GM23248 (cell line): ENCODE measurements around the gene GALNT7. TPM values are rescaled to one million over a fixed set of nuclear protein-coding genes. Genes with fewer than 3 reads are reported as not detected.
A peak's percentile ranks its signal among the peaks of the same experiment; 100 is the strongest.

Experiments
- DNase-seq: peaks from one replicate; pipeline ENCODE4 v3.0.0-alpha.2; 2015
- H2AFZ ChIP-seq: fragments of 200-600 bp; sonication (generic); 2 replicates; pipeline ENCODE4 v1.6.1; 2016; ENCODE audit warnings: antibody characterized with exemption
- H3F3A ChIP-seq: fragments of 200-600 bp; sonication (generic); 2 replicates; pipeline ENCODE4 v1.6.1; 2016; ENCODE audit warnings: mild to moderate bottlenecking, antibody characterized with exemption, mixed run types; ENCODE audit not compliant: insufficient read depth
- H3K27ac ChIP-seq: fragments of 200-600 bp; sonication (generic); 2 replicates; pipeline ENCODE4 v1.5.1; 2016; ENCODE audit warnings: mild to moderate bottlenecking
- H3K27me3 ChIP-seq: fragments of 200-600 bp; sonication (generic); replicated peaks from 2 replicates; pipeline ENCODE4 v1.6.1; 2016; ENCODE audit warnings: mild to moderate bottlenecking; ENCODE audit not compliant: insufficient read depth
- H3K36me3 ChIP-seq: fragments of 200-600 bp; sonication (generic); 2 replicates; pipeline ENCODE4 v1.6.1; 2016; ENCODE audit warnings: low read depth, mild to moderate bottlenecking
- H3K4me1 ChIP-seq: fragments of 200-600 bp; sonication (generic); 2 replicates; pipeline ENCODE4 v1.6.1; 2016; ENCODE audit warnings: mild to moderate bottlenecking; ENCODE audit not compliant: insufficient read depth
- H3K4me2 ChIP-seq: fragments of 200-600 bp; sonication (generic); one replicate; pipeline ENCODE4 v1.6.1; 2016; ENCODE audit warnings: mild to moderate bottlenecking; ENCODE audit not compliant: unreplicated experiment
- H3K4me3 ChIP-seq: fragments of 200-600 bp; sonication (generic); 2 replicates; pipeline ENCODE4 v1.5.1; 2016; ENCODE audit warnings: mild to moderate bottlenecking
- H3K79me2 ChIP-seq: fragments of 200-600 bp; sonication (generic); 2 replicates; pipeline ENCODE4 v1.6.1; 2016; ENCODE audit warnings: mild to moderate bottlenecking; ENCODE audit not compliant: insufficient read depth
- H3K9ac ChIP-seq: fragments of 200-600 bp; sonication (generic); 2 replicates; pipeline ENCODE4 v1.6.1; 2016; ENCODE audit warnings: mild to moderate bottlenecking
- H3K9me2 ChIP-seq: fragments of 200-600 bp; sonication (generic); 2 replicates; pipeline ENCODE4 v1.6.1; 2016; ENCODE audit warnings: mixed run types, mild to moderate bottlenecking, moderate library complexity; ENCODE audit not compliant: insufficient read depth
- H3K9me3 ChIP-seq: fragments of 200-600 bp; sonication (generic); one replicate; pipeline ENCODE4 v1.6.1; 2017; ENCODE audit warnings: low read depth
- H4K20me1 ChIP-seq: fragments of 200-600 bp; sonication (generic); 2 replicates; pipeline ENCODE4 v1.6.0; 2016; ENCODE audit not compliant: insufficient read depth
- EZH2 ChIP-seq: fragments of 200-600 bp; sonication (generic); IDR thresholded peaks from 2 replicates; pipeline ENCODE4 v1.6.1; 2018; ENCODE audit warnings: antibody characterized with exemption, mild to moderate bottlenecking; ENCODE audit not compliant: insufficient read depth, poor library complexity, severe bottlenecking
- EZH2phosphoT487 ChIP-seq: fragments of 200-600 bp; sonication (generic); IDR thresholded peaks from 2 replicates; pipeline ENCODE4 v1.6.1; 2018; ENCODE audit warnings: antibody characterized with exemption, moderate library complexity, mild to moderate bottlenecking, low read depth; ENCODE audit not compliant: insufficient read depth
- WGBS, 2 experiments: methylation state at CpG; one replicate each; pipeline ENCODE4 v1.1.6; 2015 to 2017; ENCODE audit warnings: low lambda C conversion rate in 2 of 2, low coverage in 1 of 2; ENCODE audit errors: missing lambda C conversion rate in 2 of 2; 5-methylcytosine and 5-hydroxymethylcytosine counted together
- in situ Hi-C: fragments of 300-500 bp; cut with MboI; formaldehyde crosslinking; loops from 2 replicates; pipeline ENCODE4 v1.15.0; 2020
- polyA plus RNA-seq: library from polyadenylated mRNA; unstranded; fragments of >200 nt; fragmentation: Nextera tagmentation; extraction: Ambion mirVana; gene quantifications from 2 replicates; pipeline ENCODE4 v1.2.1, GENCODE V29; 2016
- total RNA-seq: library from RNA; depleted of rRNA; stranded (reverse); fragments of >200 nt; shearing (Covaris generic); gene quantifications from 2 replicates; pipeline ENCODE4 v1.2.3, GENCODE V29; 2014

GALNT7 gene
- total and polyA plus RNA-seq, 2 experiments from 2014 or later: 5.8 to 13.1 TPM

DNA sequence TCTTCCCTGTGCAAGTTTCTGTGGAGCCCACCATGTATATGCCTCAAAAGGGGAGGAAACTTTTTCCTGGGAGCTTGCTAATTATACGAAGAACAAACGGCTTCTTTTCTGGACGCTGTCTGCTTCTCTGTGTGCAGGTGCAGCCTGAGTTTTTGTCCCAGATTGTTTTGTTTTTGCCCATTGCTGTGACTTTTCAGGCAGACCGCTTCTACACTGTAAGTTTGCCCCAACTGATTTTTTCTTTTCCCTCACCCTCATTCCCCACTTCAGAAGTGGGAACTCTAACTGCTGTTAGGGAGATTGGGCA, 113.6 kb downstream of the GALNT7 start:
- no peak for DNase-seq
- H3K79me2 ChIP-seq: no peaks in the 10 kb centered on the region
- 92 to 93% methylated on average over 4 of the region's 4 CpGs for WGBS, 2 experiments
- H3K9ac ChIP-seq: no peak overlapping the region
- no peaks in the 10 kb centered on the region for H3K9me2 ChIP-seq
- no peak overlapping the region for H3K4me3 ChIP-seq
- no peak overlapping the region for H2AFZ ChIP-seq
- no peaks in the 10 kb centered on the region for H4K20me1 ChIP-seq
- no peak overlapping the region for H3K4me2 ChIP-seq
- no peaks in the 10 kb centered on the region for H3K36me3 ChIP-seq
- no peak for TF ChIP-seq EZH2phosphoT487
- no peak for TF ChIP-seq EZH2
- H3K4me1 ChIP-seq: no peaks in the 10 kb centered on the region
- H3K27me3 ChIP-seq: no peaks in the 10 kb centered on the region
- no peaks in the 10 kb centered on the region for H3F3A ChIP-seq
- no peaks in the 10 kb centered on the region for H3K9me3 ChIP-seq
- in situ Hi-C loops: no loop called here
- no peak overlapping the region for H3K27ac ChIP-seq

- Histone ChIP-seq H3K4me3 (no peak overlapping the region), H3K27ac (no peak overlapping the region), H3K9ac (no peak overlapping the region), H4K20me1 (no peaks in the 10 kb centered on the region), H3K9me3 (no peaks in the 10 kb centered on the region), H3K4me1 (no peaks in the 10 kb centered on the region), H3K27me3 (no peaks in the 10 kb centered on the region), H3F3A (no peaks in the 10 kb centered on the region), H3K4me2 (no peak overlapping the region), H3K36me3 (no peaks in the 10 kb centered on the region), H3K79me2 (no peaks in the 10 kb centered on the region), H2AFZ (no peak overlapping the region), H3K9me2 (no peaks in the 10 kb centered on the region)
- WGBS, 2 experiments: 68 to 72% methylated on average over 3 of the region's 3 CpGs
- TF ChIP-seq EZH2 (no peak), EZH2phosphoT487 (no peak)
- DNase-seq: no peak
- in situ Hi-C loops: no loop called here
Measured at GRCh38 chr4:173282626-173283025, 114.0 kb downstream of the GALNT7 start.

DNA sequence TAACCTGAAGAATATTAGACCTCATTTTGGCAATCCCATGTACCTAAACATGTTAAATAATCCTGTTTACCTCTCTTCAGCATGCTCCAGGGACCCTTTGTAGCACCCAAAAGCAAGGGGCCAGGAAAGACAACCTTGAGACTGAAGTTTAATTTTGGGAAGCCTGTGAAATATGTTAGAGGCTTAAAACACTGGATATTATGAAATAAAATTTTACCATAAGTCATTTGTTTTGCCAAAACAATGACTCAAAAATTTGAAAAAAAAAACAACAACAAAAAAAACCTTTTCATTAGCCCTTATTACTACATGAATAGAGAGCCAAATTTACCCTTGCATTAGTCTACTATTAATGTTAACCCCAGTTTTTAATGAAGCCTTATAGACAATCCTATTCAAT, 115.9 kb downstream of the GALNT7 start:
- H2AFZ ChIP-seq: no peak overlapping the region
- no peaks in the 10 kb centered on the region for H4K20me1 ChIP-seq
- H3K36me3 ChIP-seq: no peaks in the 10 kb centered on the region
- DNase-seq: no peak
- H3K9me3 ChIP-seq: no peaks in the 10 kb centered on the region
- TF ChIP-seq EZH2 (no peak), EZH2phosphoT487 (no peak)
- H3K9me2 ChIP-seq: no peaks in the 10 kb centered on the region
- H3K79me2 ChIP-seq: no peaks in the 10 kb centered on the region
- H3K9ac ChIP-seq: no peak overlapping the region
- H3K4me1 ChIP-seq: no peaks in the 10 kb centered on the region
- no peak overlapping the region for H3K4me2 ChIP-seq
- H3K27ac ChIP-seq: no peak overlapping the region
- H3K4me3 ChIP-seq: no peak overlapping the region
- in situ Hi-C loops: no loop called here
- H3K27me3 ChIP-seq: no peaks in the 10 kb centered on the region
- no peaks in the 10 kb centered on the region for H3F3A ChIP-seq

- H3K79me2 ChIP-seq: no peaks in the 10 kb centered on the region
- no peaks in the 10 kb centered on the region for H3K36me3 ChIP-seq
- H3F3A ChIP-seq: no peaks in the 10 kb centered on the region
- H3K9ac ChIP-seq: no peak overlapping the region
- no peaks in the 10 kb centered on the region for H4K20me1 ChIP-seq
- no peak overlapping the region for H2AFZ ChIP-seq
- no peaks in the 10 kb centered on the region for H3K27me3 ChIP-seq
- no peak overlapping the region for H3K4me3 ChIP-seq
- H3K9me3 ChIP-seq: no peaks in the 10 kb centered on the region
- no peak overlapping the region for H3K27ac ChIP-seq
- in situ Hi-C loops: no loop called here
- DNase-seq: no peak
- H3K4me1 ChIP-seq: no peaks in the 10 kb centered on the region
- no peak overlapping the region for H3K4me2 ChIP-seq
- no peak for TF ChIP-seq EZH2
- no peak for TF ChIP-seq EZH2phosphoT487
- 82 to 86% methylated on average over 2 of the region's 2 CpGs for WGBS, 2 experiments
- no peaks in the 10 kb centered on the region for H3K9me2 ChIP-seq
Measured at GRCh38 chr4:173287486-173287885, 118.9 kb downstream of the GALNT7 start.

- no peaks in the 10 kb centered on the region for H3K4me1 ChIP-seq
- H3K9ac ChIP-seq: no peak overlapping the region
- no peaks in the 10 kb centered on the region for H3F3A ChIP-seq
- H4K20me1 ChIP-seq: no peaks in the 10 kb centered on the region
- no peaks in the 10 kb centered on the region for H3K27me3 ChIP-seq
- H3K4me3 ChIP-seq: no peak overlapping the region
- H3K27ac ChIP-seq: no peak overlapping the region
- no peak overlapping the region for H2AFZ ChIP-seq
- H3K4me2 ChIP-seq: no peak overlapping the region
- peak; percentile 53 for DNase-seq
- H3K36me3 ChIP-seq: no peaks in the 10 kb centered on the region
- in situ Hi-C loops: no loop called here
- 60 to 66% methylated on average over 4 of the region's 4 CpGs for WGBS, 2 experiments
- no peak for TF ChIP-seq EZH2
- TF ChIP-seq EZH2phosphoT487: no peak
- H3K79me2 ChIP-seq: no peaks in the 10 kb centered on the region
- no peaks in the 10 kb centered on the region for H3K9me3 ChIP-seq
- no peaks in the 10 kb centered on the region for H3K9me2 ChIP-seq
Measured at GRCh38 chr4:173288296-173288695, 119.7 kb downstream of the GALNT7 start.
